Peyer's patch (tissue), 4 donors: ENCODE data around the gene NPM3.

Source experiments
- CTCF ChIP-seq, 6 experiments: fragments of 450-650 bp in 4 of 6; fragments of 200-600 bp in 2 of 6; sonication (generic) in 1 of 6; IDR thresholded peaks; one replicate each; pipeline ENCODE4 v1.5.1; 2017 to 2019; ENCODE audit warnings: antibody characterized with exemption in 6 of 6, mild to moderate bottlenecking in 3 of 6, moderate library complexity in 1 of 6
- POLR2A ChIP-seq, 2 donors: fragments of 450-650 bp; IDR thresholded peaks; one replicate each; pipeline ENCODE4 v1.5.1; 2017; ENCODE audit warnings: antibody characterized with exemption in 2 of 2, mild to moderate bottlenecking in 2 of 2, moderate library complexity in 2 of 2

GRCh38 chr10:101775273-101776160 is 7.7 kb downstream of the NPM3 start, which contains the start of gene FGF8:
- TF ChIP-seq CTCF (IDR thresholded peaks at IDR 0.05) (no peak), POLR2A (IDR thresholded peaks at IDR 0.05) (no peak)
